HG02981 (cell line): ENCODE data around the gene KCTD21.

Source experiments
- ATAC-seq: cut with Tn5 transposase; IDR thresholded peaks from one replicate; pipeline ENCODE4 v1.9.1; 2021; ENCODE audit warnings: mild to moderate bottlenecking, moderate library complexity; ENCODE audit not compliant: unreplicated experiment

KCTD21 gene

GRCh38 chr11:78147807-78148206 lies 40.6 kb downstream of the KCTD21 start:
- ATAC-seq, result no peak

- ATAC-seq, result no peak
Observed at GRCh38 chr11:78145511-78146025, 42.9 kb downstream of the KCTD21 start.

- ATAC-seq, result no peak
Observed at GRCh38 chr11:78140392-78141077, 47.9 kb downstream of the KCTD21 start.

GRCh38 chr11:78139422-78140391 lies 48.7 kb downstream of the KCTD21 start, which contains the start of gene ALG8:
Gene ALG8, minus strand, starts transcription at chr11:78139626. Its CDS starts 38 bp downstream, at chr11:78139588.
- peak; percentile 90 for ATAC-seq

GRCh38 chr11:78138694-78139421 lies 49.6 kb downstream of the KCTD21 start:
- ATAC-seq, result peak; percentile 19

GRCh38 chr11:78138291-78138690 lies 50.1 kb downstream of the KCTD21 start:
- ATAC-seq, result no peak

GRCh38 chr11:78132475-78132874 lies 56.0 kb downstream of the KCTD21 start:
- no peak for ATAC-seq

- ATAC-seq, result no peak
Observed at GRCh38 chr11:78131956-78132355, 56.5 kb downstream of the KCTD21 start.

- ATAC-seq, result no peak
Observed at GRCh38 chr11:78127403-78127802, 61.0 kb downstream of the KCTD21 start.
